Bronchial epithelial cell (primary cell): Measurements from ENCODE around the gene NXNL2. TPM values are rescaled to one million over a fixed set of nuclear protein-coding genes. Genes with fewer than 3 reads are reported as not detected.

Experiments used
- DNase-seq: peaks from one replicate; pipeline ENCODE4 v3.0.0-alpha.2; 2010; ENCODE audit warnings: low read depth
- FAIRE-seq: peaks from 2 replicates; lab custom pipeline; 2011; peaks lifted over from hg19 to GRCh38; lab: Jason Lieb, UNC
- H3K27me3 ChIP-seq: 2 replicates; pipeline ENCODE4 v1.5.1; 2011; ENCODE audit warnings: low read length; ENCODE audit not compliant: control insufficient read depth, insufficient read depth
- H3K36me3 ChIP-seq: 2 replicates; pipeline ENCODE4 v1.5.1; 2011; ENCODE audit warnings: low read length; ENCODE audit not compliant: control insufficient read depth, insufficient read depth
- H3K4me3 ChIP-seq: 2 replicates; pipeline ENCODE4 v1.5.1; 2011; ENCODE audit warnings: mild to moderate bottlenecking, low read depth, low read length, control low read depth
- total RNA-seq: library from RNA; depleted of rRNA; stranded (reverse); fragments of >200 nt; gene quantifications from 2 replicates; pipeline ENCODE4 v1.2.1, GENCODE V29; 2014
- TF ChIP-seq, protein P1 (sequence below): IDR thresholded peaks from 2 replicates; pipeline ENCODE4 v1.5.1; 2011; ENCODE audit warnings: mild to moderate bottlenecking, moderate library complexity, low read length, control low read depth, inconsistent platforms; ENCODE audit not compliant: insufficient read depth, severe bottlenecking

NXNL2 gene
- total RNA-seq, 1 donor from 2014 or later, result not detected

DNA sequence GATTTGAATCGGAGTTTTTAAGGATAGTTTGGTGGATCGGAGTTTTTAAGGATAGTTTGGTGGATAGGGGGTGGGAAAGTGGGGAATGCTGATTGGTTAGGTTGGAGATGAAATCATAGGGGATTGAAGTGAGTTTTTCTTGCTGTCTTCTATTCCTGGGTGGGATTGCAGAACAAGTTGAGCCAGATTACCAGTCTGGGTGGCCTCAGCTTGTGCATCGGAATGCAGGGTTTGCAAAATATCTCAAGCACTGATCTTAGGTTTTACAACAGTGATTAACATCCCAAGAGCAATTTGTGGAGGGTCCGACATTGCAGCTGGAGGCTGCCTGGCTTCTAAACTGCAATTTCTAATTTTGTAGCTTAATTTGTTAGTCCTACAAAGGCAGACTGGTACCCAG, 23.1 kb upstream of the NXNL2 start:
- Histone ChIP-seq H3K36me3 (no peaks in the 10 kb centered on the region), H3K4me3 (no peak overlapping the region), H3K27me3 (no peaks in the 10 kb centered on the region)
- DNase-seq (no peak), FAIRE-seq (no peak)
- TF ChIP-seq, protein P1, sequence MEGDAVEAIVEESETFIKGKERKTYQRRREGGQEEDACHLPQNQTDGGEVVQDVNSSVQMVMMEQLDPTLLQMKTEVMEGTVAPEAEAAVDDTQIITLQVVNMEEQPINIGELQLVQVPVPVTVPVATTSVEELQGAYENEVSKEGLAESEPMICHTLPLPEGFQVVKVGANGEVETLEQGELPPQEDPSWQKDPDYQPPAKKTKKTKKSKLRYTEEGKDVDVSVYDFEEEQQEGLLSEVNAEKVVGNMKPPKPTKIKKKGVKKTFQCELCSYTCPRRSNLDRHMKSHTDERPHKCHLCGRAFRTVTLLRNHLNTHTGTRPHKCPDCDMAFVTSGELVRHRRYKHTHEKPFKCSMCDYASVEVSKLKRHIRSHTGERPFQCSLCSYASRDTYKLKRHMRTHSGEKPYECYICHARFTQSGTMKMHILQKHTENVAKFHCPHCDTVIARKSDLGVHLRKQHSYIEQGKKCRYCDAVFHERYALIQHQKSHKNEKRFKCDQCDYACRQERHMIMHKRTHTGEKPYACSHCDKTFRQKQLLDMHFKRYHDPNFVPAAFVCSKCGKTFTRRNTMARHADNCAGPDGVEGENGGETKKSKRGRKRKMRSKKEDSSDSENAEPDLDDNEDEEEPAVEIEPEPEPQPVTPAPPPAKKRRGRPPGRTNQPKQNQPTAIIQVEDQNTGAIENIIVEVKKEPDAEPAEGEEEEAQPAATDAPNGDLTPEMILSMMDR, result no peak

DNA sequence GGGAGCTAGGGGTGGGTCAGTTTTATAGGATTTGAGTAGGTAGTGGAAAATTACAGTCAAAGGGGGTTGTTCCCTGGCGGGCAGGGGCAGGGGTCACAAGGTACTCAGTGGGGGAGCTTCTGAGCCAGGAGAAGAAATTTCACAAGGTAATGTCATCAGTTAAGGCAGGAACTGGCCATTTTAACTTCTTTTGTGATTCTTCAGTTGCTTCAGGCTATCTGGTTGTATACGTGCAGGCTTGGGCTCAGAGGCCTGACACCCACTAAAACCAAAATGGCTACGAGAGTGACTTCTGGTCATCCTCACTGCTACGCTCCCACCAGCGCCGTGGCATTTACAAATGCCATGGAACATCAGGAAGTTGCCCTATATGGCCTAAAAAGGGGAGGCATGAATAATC, 20.7 kb upstream of the NXNL2 start:
- H3K4me3 ChIP-seq, result no peak overlapping the region
- no peaks in the 10 kb centered on the region for H3K27me3 ChIP-seq
- DNase-seq (no peak), FAIRE-seq (no peak)
- H3K36me3 ChIP-seq, result no peaks in the 10 kb centered on the region
- TF ChIP-seq, protein P1, result no peak

DNA sequence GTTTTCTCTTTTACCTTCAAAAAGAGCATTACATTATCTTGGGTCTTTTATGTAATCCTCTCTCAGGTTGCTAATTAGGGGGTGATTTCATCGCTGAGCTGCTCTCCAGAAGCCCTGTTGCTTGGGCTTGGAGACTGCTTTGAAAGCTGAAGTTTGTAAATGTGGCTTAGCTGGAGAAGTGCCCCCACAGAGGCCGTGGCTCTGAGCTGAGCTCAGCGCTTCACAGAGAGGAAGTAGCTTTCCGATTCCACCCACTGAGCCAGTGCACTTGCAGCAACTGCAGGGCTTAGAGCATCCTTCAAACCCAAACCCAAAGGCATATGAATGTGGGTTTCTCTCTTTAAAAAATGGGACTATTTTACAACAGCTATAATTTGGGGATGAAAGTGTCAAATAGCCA, 13.7 kb upstream of the NXNL2 start:
- DNase-seq (no peak), FAIRE-seq (no peak)
- no peaks in the 10 kb centered on the region for H3K27me3 ChIP-seq
- H3K4me3 ChIP-seq, result no peak overlapping the region
- TF ChIP-seq, protein P1, result no peak
- no peaks in the 10 kb centered on the region for H3K36me3 ChIP-seq

DNA sequence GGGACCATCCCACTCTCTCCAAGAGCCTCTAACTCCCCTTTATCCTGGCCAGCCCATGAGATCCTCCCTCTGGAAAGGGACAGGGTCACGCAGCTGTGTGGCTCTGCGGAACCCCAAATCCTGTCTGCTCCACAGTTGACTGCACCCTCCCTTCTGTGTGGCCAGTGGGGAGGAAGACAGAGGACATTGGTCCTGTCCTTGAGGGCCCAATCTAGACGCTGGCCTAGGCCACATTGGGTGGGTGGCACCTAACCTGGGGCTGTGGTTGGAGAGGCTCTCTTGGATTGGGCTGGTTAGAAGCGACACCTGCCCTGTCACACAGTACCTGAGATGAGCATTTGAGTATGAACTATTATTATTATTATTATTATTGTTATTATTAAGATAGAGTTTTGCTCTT, 12.6 kb upstream of the NXNL2 start:
- no peaks in the 10 kb centered on the region for H3K36me3 ChIP-seq
- TF ChIP-seq, protein P1, result no peak
- no peaks in the 10 kb centered on the region for H3K27me3 ChIP-seq
- FAIRE-seq, result no peak
- H3K4me3 ChIP-seq, result no peak overlapping the region
- no peak for DNase-seq

DNA sequence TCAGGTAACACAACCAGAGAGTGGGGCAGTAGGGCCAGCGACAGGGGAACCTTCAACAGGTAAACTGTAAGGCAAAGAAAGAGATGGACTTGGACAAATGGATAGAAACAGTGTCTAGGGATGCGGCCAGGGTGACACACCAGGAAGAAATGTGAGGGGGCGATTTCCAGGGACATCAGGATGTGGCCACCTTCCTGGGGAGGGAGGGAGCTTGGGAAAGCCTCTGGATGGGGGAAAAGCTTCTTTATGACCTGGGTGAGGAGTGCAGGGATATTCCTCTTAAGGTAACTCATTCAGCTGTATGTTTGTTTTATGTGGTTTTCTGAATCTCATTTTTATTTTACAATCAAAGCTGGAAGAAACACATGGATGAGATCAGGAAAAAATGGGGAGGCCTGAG, 11.9 kb upstream of the NXNL2 start:
- peak; percentile 47 for DNase-seq
- Histone ChIP-seq H3K4me3 (no peak overlapping the region), H3K36me3 (no peaks in the 10 kb centered on the region), H3K27me3 (no peaks in the 10 kb centered on the region)
- TF ChIP-seq, protein P1, result no peak
- no peak for FAIRE-seq

DNA sequence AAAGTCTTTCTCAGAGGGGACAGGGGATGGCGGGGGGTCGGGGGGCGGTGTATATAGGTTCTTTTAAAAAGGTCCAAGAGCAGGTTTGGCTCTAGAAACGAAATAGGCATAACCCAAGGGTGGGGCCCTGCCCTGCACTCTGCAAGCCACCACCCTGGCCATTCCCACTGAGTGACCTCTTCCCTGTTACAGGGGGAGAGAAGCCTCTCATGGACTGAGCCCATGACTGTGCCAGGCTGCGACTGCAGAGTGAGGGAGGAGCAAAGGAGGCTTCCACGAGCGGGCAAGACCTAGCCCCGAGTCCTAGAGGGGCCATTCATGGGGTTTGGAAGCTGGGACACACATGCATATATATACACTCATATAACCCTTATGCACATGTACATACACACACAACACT, 10.1 kb upstream of the NXNL2 start:
- Histone ChIP-seq H3K36me3 (no peaks in the 10 kb centered on the region), H3K4me3 (no peak overlapping the region), H3K27me3 (no peaks in the 10 kb centered on the region)
- DNase-seq, result no peak
- FAIRE-seq, result no peak
- TF ChIP-seq, protein P1, result no peak
